Measurements from ENCODE around the gene HNRNPUL2.
A peak's percentile ranks its signal among the peaks of the same experiment; 100 is the strongest.
"Not testable (repeated sequence)": the region's sequence is repeated elsewhere in the genome, so short reads cannot be mapped to it uniquely, and the experiment has no call there.

The HNRNPUL2 gene

DNA sequence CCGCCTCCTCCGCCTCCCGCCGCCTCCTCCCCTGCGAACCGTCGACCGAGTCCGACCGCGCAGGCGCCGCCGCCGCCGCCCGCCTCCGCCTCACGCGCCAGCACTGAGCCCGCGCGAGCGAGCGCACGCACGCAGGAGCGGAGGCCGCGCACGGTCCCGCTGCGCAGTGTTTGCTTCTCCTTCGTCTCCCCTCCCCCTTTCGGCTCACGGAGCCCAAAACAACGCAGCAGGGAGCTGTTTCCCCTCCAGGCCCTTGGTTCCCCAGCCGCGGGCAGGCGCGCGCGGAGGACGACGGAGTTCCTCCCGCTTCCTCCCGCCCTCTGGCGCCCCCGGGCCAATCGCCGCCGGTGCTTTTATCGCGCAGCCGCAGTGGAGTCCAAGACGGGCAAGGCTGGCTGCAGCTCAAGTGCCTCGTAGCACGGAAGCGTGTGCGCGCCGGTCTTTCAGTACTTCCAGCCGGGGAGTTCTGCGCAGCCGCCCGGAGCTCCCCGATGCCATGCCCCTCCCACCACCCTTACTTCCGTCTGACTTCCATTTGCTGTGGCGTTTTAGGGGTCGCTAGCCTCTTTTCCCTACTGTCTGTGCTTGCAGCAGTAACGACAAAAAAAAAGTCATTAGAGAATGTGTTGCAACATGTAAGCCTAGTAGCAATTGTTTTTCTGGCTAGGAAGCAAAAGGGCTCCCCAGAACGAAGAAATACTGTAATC, at the start of gene HNRNPUL2:
Gene HNRNPUL2 (minus strand): TSS at position 293 of the 707 bp plus-strand sequence. CDS start 301 bp downstream, outside the sequence.
- peak; percentile 99 for DNase-seq

GRCh38 chr11:62775646-62776045, 48.4 kb upstream of the HNRNPUL2 start:
- no peak for DNase-seq

DNA sequence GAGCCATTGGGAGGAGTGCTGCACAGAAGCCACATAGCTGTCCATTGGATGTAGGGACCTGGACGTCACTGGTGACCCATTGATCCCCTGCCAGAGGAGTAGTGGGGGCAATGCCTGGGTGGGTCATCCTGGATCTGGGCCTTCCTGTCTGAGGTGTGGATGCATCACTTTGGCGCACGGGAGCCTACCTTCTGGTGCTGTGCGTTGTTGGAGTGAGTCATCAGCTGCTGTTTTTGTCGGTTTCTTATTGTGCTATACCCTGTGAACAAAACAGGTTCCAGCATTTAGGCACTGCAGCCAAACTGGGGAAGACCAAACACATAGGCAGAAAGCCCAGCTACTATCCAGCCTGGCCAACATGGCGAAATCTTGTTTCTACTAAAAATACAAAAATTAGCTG, 47.1 kb upstream of the HNRNPUL2 start:
- no peak for DNase-seq

DNA sequence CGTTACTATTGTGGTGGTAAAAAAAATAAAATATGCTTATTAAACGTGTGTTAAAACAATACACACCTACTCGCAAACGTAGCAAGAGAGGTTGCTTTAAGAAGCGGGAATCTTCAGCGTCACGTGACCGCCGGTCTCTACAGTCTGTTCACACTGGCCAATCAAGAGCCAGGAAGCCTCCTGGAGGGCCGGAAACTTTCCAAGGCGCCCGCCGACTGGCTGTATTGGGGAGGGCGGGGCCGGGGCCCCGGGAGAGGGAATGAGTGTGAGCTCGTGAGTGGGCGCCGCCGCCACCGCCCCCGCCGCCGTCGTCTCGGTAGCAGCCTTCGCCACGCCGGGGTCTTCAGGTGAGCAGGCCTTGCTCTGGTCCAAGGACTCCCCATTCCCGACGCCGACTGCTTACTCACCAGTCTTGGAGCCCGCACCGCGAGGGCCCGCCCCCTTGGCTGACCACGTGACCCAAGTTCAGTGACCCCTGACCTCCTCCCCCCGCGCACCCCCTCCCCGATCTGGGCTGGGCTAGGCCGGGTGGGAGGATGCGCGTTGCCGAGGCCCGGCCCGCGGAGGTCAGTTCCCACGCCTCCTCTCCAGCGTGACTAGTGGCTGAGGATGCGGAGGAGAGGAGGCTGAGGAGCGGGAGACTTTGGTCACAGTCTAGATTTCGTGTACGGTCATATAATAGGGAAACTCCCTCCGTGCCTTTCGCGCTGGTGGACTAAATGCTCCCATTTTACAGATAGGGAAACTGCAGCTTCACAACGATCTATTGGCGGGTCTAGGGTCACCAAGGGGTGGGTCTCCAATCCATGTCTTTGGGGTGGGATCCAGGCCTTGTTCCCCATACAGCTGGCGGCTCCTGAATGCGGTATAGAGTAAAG, 44.1 kb upstream of the HNRNPUL2 start, which contains the start of gene TAF6L:
Gene TAF6L (plus strand): TSS at position 253 of the 878 bp plus-strand sequence. CDS start 4,388 bp downstream, outside the sequence.
- peak; percentile 93 for DNase-seq

GRCh38 chr11:62770778-62771143, 43.5 kb upstream of the HNRNPUL2 start:
- DNase-seq = peak; percentile 87

DNA sequence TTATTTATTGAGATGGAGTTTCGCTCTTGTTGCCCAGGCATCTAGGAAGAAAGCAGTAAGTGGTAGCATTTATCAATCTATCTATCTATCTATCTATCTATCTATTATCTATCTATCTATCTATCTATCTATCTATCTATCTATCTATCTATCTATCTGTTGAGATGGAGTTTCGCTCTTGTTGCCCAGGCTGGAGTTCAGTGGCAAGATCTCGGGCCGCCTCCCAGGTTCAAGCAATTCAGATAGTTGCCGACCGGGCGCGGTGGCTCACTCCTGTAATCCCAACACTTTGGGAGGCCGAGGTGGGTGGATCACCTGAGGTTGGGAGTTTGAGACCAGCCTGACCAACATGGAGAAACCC, 33.6 kb upstream of the HNRNPUL2 start:
- DNase-seq = not testable (repeated sequence)

DNA sequence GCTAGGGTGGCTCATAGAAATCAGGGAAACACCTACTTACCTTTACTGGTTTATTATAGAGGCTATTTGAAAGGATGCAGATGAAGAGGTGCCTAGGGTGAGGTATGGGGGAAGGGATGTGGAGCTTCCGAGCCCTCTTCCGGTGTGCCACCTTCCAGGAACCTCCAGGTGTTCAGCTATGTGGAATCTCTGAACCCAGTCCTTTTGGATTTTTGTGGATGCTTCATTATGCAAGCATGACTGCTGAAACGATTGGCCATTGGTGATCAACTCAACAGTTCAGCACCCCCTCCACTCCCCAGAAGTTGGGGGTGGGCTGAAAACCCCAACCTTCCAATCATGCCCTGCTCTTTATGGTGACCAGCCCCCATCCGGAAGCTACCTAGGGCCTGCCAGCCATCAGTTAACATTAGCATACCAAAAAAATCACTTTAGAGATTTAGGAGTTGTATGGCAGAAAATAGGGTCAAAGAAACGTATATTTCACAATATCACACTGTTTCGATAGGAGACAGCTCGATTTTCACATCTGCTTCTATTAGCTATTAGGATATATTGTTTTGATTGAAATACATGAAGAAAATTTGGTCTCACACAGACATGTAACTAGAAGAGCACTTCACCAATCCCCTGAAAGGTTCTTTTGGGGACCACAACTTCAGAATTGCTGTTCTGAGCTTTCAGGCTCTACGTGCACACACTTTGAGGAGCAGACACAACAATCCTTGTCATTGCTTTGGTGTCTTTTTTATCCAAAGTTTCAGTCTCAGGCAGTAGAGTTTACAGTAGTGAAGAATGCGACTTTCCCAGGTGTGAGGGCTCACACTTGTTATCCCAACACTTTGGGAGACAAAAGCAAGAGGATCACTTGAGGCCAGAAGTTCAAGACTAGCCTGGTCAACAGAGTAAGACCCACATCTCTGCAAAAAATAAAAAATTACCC, 30.9 kb upstream of the HNRNPUL2 start:
- no peak for DNase-seq

DNA sequence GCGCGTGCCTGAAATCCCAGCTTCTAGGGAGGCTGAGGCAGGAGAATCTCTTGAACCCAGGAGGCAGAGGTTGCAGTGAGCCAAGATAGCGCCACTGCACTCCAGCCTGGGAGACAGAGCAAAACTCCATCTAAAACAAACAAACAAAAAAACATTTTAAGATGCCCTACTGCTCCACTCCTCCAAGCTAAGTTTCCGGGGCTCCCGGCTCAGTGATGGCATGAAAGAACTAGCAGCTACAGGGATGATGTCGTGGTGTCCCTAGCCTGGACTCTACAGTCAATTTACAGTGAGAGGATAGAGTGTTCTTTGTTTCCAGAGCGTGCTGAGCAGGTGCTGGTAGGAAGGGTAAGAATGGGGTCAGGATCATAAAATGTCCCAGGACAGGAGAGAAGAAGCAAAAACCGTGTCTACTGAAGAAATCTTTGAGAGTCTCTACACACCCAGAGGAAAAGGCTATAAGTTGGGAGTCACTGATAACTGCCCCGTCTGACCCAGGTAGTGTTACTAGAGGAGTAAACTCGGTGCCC, 27.9 kb upstream of the HNRNPUL2 start:
- DNase-seq = no peak

DNA sequence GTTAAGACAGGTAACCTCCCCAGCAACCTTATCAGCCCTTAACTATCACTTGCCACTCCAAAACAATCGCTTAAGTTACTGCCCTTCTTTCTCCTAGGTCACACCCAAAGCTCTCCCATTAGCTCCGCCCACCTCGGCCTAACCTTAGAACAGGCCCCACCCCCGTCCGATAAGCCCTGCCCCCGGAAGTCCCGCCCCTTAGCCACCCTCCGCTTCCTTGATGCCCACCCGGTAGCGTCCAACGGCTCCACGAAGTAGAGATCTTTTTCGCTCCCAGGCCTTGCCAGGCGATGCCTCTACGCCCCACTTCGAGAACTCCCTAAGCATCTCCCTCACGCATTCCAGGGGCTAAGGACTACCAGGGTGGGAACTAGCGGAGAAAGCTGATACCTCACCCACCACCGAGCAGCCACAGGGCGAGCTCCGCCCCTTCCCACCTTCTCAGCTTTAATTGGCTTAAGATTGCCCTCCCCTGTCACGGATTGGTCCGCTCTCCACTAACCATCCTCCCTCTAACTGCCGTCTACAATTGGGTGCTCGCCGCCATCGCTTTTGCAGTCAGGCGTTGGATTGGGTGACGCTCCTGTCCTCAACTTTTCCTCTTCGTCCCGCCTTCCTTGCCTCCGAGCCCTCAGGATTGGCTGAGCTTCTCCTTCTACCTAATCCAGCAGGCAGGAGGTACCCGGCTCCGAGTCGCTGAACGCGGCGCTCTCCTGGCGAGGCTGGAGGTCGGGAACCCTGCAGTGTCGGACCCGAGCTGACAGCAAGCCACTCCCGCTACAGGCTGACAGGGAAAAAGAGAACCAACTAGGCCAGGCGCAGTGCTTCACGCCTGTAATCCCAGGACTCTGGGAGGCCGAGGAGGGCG, 26.7 kb upstream of the HNRNPUL2 start, which contains the start of gene ZBTB3:
Gene ZBTB3 (minus strand): TSS at position 425 of the 868 bp plus-strand sequence. CDS start 496 bp downstream, outside the sequence.
- peak; percentile 99 for DNase-seq

DNA sequence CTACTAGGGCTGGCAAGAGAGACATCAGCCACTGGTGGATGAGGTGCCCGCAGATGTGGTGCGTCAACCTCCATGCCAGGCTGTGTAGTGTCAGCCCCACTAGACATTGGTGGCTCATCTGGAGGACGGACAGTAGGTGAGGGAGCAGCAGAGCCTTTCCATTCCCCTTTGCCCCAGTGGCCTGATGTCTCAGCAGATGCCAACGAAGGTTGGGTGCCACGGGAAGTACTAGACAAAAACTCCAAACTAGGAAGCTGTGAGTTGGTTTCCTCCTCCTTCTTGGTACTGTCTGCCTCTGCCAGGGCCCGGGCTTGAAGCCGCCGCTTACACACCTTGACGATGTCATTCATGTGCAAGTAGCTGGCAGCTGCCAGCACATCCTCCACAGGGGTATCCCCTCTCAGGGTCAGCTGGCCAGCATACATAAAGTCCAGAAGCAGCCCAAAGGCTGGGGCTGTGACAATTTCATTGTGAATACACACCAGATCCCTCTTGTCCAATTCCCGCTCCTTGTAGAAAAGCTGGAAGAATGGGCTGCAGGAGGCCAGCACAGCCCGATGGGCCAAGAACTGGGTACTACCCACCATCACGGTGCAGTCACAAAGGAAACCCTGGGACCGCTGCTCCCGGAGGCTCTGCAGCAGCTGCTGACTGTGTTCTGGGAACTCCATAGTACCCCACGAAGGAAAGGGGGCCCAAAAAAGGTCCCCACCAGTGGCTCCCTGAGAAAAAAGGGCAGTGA, 25.9 kb upstream of the HNRNPUL2 start:
- DNase-seq = no peak

DNA sequence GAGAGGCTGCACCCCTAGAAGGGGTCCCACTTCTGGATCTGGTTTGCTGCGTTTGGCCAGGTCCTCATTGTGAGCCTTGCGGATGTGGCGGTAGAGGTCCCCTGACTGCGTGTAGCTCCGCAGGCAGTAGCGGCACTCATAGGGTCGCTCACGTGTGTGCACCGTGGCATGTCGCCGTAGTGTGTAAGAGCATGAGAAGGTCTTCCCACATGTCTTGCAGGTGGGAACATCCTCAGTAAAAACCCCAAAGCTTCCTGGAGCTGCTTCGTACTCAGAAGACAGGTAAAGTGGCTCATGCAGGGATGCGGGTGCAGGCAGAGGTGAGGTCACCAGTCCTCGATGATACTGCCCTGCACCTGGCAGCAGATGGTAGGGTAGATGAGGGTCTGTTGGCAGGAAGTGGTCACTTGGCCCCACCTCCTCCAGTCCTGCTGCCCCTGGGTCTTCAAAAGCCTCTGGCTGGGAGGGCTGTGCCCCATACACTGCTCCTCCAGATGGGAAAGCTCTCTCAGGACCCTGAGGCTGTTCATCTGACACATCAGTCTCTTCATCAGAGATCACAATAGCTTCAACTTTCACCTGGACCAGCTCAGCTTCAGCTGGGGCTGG, 25.0 kb upstream of the HNRNPUL2 start:
- DNase-seq = no peak

- not testable (repeated sequence) for DNase-seq
These were observed 22.7 kb upstream of the HNRNPUL2 start for GRCh38 chr11:62749931-62750330.

DNA sequence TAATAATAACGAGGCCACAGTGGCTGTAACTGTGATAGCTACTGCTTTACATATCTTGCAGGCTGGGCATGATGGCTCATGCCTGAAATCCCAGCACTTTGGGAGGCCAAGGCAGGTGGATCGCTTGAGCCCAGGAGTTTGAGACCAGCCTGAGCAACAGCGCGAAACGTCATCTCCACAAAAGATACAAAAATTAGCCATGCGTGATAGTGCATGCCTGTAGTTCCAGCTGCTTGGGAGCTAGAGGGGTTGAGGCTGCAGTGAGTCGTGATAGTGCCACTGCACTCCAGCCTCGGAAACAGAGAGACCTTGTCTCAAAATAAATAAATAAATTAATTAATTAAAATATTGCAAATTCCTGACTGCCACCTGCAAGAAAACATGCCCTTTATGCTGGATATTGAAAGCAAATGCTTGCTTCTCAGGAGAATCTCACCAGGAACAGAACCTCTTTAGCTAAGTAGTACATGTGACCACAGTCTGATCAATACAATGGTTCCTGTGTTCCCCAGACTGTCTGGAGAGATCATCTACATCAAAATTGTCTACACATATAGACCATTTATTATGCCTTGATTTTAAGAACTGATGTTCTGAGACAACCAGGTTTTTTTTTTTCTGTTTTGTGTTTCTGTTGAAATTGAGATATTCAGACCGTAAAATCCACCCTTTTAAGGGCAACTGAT, 20.4 kb upstream of the HNRNPUL2 start:
- DNase-seq = no peak

- no peak for DNase-seq
These were observed 9.9 kb upstream of the HNRNPUL2 start for GRCh38 chr11:62737196-62737595.

- no peak for DNase-seq
These were observed 5.6 kb upstream of the HNRNPUL2 start for GRCh38 chr11:62732830-62733229.

DNA sequence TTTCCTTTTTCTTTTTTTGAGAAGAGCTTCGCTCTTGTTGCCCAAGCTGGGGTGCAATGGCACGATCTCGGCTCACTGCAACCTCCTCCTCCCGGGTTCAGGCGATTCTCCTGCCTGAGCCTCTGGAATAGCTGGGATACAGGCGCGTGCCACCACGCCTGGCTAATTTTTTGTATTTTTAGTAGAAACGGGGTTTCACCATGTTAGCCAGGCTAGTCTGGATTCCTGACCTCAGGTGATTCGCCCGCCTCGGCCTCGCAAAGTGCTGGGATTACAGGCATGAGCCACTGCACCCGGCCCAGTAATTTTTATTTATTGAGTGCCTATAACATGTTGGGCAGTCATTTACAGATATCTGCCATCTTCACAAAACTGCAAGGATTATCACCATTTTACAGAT, 2.8 kb upstream of the HNRNPUL2 start:
- DNase-seq = not testable (repeated sequence)

GRCh38 chr11:62728171-62728988, 1.1 kb upstream of the HNRNPUL2 start, which contains the start of gene TTC9C:
Gene TTC9C, plus strand, starts transcription at chr11:62728486. Its CDS starts 363 bp downstream, at chr11:62728849.
- DNase-seq = peak; percentile 89

DNA sequence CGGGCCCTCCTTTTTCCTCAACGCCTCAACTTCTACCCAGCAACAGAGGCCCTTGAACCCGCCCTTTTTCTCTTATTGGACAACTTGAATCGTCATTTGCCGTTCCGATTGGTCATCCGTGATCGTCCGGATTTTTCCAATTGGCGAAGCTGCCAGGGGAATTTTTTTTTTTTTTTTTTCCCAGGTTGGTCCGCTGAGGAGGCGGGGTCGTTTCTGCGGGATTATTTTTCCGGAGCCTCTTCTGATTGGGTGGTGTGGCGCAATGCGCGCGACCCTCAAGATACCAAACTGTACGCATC, 564 bp upstream of the HNRNPUL2 start:
- DNase-seq = peak; percentile 99

DNA sequence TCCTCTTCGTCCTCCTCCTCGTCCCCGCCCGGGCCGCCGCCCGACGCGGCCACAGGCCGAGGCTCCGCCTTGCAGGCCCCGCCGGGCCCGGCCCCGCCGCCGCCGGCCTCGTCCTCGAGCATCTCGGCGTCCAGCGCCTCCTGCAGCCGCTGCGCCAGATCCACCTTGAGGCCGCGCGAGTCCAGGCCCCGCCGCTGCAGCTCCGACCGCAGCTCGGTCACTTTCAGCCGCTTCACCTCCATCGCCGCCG, 417 bp downstream of the HNRNPUL2 start:
- no peak for DNase-seq
